Endothelial cell of umbilical vein (primary cell): ENCODE measurements around the gene RGS7. TPM values are rescaled to one million over a fixed set of nuclear protein-coding genes. Genes with fewer than 3 reads are reported as not detected.
A peak's percentile ranks its signal among the peaks of the same experiment; 100 is the strongest.

ENCODE experiments used
- BruUV-seq: library from RNA; stranded (reverse); fragments of 400-500 nt; replicated peaks from 2 replicates; lab custom pipeline; 2021; lab: Mats Ljungman, UMichigan
- CTCF ChIA-PET: fragments of 300-600, 350-600 bp; sonication (Branson Sonifier 250); formaldehyde crosslinking; loops from one replicate; lab custom pipeline; 2021; ENCODE audit warnings: antibody characterized with exemption, inconsistent platforms; lab: Charles Lee
- POLR2A ChIA-PET: fragments of 300-600, 350-600 bp; sonication (Branson Sonifier 250); formaldehyde crosslinking; loops from one replicate; lab custom pipeline; 2021; ENCODE audit warnings: antibody characterized with exemption, inconsistent platforms; lab: Charles Lee
- DNase-seq: peaks from one replicate; pipeline ENCODE4 v3.0.0-alpha.2; 2011; ENCODE audit warnings: low read depth, low spot score
- FAIRE-seq: peaks from 2 replicates; lab custom pipeline; 2011; peaks lifted over from hg19 to GRCh38; lab: Jason Lieb, UNC
- H2AFZ ChIP-seq: 2 replicates; pipeline ENCODE4 v1.6.0; 2012; ENCODE audit warnings: low read depth, low read length, control low read depth, inconsistent platforms
- H3K27ac ChIP-seq: 2 replicates; pipeline ENCODE4 v1.5.1; 2011; ENCODE audit warnings: low read depth, mild to moderate bottlenecking, control low read depth, low read length, moderate library complexity; ENCODE audit not compliant: insufficient read depth
- H3K27me3 ChIP-seq, 2 experiments: 2 replicates each; pipeline versions ENCODE4 v1.6.0 to v1.6.1; 2011; ENCODE audit warnings: low read length in 2 of 2, mixed read lengths in 1 of 2; ENCODE audit not compliant: control insufficient read depth in 2 of 2, insufficient read depth in 2 of 2
- H3K36me3 ChIP-seq, 2 experiments: 2 replicates in 1 of 2; 3 replicates in 1 of 2; pipeline ENCODE4 v1.5.1; 2011; ENCODE audit warnings: low read length in 2 of 2, mild to moderate bottlenecking in 1 of 2, moderate library complexity in 1 of 2; ENCODE audit not compliant: control insufficient read depth in 2 of 2, insufficient read depth in 2 of 2; ENCODE audit errors: extremely low read depth in 1 of 2
- H3K4me1 ChIP-seq: 3 replicates; pipeline ENCODE4 v1.5.1; 2011; ENCODE audit warnings: mild to moderate bottlenecking, low read length; ENCODE audit not compliant: control insufficient read depth, insufficient read depth; ENCODE audit errors: extremely low read depth
- H3K4me2 ChIP-seq: 2 replicates; pipeline ENCODE4 v1.6.1; 2011; ENCODE audit warnings: low read length, control low read depth, mixed read lengths; ENCODE audit not compliant: insufficient read depth
- H3K4me3 ChIP-seq, 3 experiments: fragments of 200-600 bp in 1 of 3; sonication (generic), shearing (Covaris generic) in 1 of 3; replicated peaks in 1 of 3; 2 replicates each; pipeline ENCODE4 v1.5.1; 2011 to 2016; ENCODE audit warnings: control low read depth in 3 of 3, low read length in 3 of 3, mild to moderate bottlenecking in 2 of 3, inconsistent platforms in 1 of 3, low read depth in 1 of 3, moderate library complexity in 1 of 3; ENCODE audit not compliant: insufficient read depth in 1 of 3
- H3K79me2 ChIP-seq: 2 replicates; pipeline ENCODE4 v1.6.0; 2012; ENCODE audit warnings: low read length, inconsistent platforms; ENCODE audit not compliant: control insufficient read depth, insufficient read depth
- H3K9ac ChIP-seq: replicated peaks from 2 replicates; pipeline ENCODE3; 2011; ENCODE audit warnings: low read length, control low read depth; ENCODE audit not compliant: insufficient read depth; ENCODE audit errors: extremely low read depth
- H3K9me1 ChIP-seq: replicated peaks from 3 replicates; pipeline ENCODE4 v1.6.0; 2011; ENCODE audit warnings: mild to moderate bottlenecking, low read length; ENCODE audit not compliant: control insufficient read depth, insufficient read depth; ENCODE audit errors: extremely low read depth
- H3K9me3 ChIP-seq: replicated peaks from 2 replicates; pipeline ENCODE4 v1.5.1; 2012; ENCODE audit warnings: low read length, inconsistent platforms; ENCODE audit not compliant: control insufficient read depth, insufficient read depth
- H4K20me1 ChIP-seq: replicated peaks from 2 replicates; pipeline ENCODE3; 2011; ENCODE audit warnings: mild to moderate bottlenecking, low read length; ENCODE audit not compliant: control insufficient read depth, insufficient read depth; ENCODE audit errors: extremely low read depth
- CTCF ChIP-seq, 2 donors: IDR thresholded peaks; 1 replicate in 1 of 2; 2 replicates in 1 of 2; pipeline ENCODE4 v1.5.1; 2011; ENCODE audit warnings: low read length in 2 of 2, mild to moderate bottlenecking in 2 of 2, moderate library complexity in 2 of 2, control low read depth in 1 of 2, inconsistent platforms in 1 of 2, low read depth in 1 of 2; ENCODE audit not compliant: insufficient read depth in 1 of 2; ENCODE audit errors: extremely low read depth in 1 of 2
- EZH2 ChIP-seq: IDR thresholded peaks from 2 replicates; pipeline ENCODE4 v1.6.1; 2012; ENCODE audit warnings: borderline replicate concordance, low read depth, mild to moderate bottlenecking, moderate library complexity, low read length, inconsistent platforms; ENCODE audit not compliant: severe bottlenecking
- FOS ChIP-seq: IDR thresholded peaks from 2 replicates; pipeline ENCODE4 v1.6.1; 2011; ENCODE audit warnings: mild to moderate bottlenecking, low read length, moderate library complexity, borderline replicate concordance; ENCODE audit not compliant: insufficient read depth
- GATA2 ChIP-seq: IDR thresholded peaks from 2 replicates; pipeline ENCODE4 v1.7.0; 2011; ENCODE audit warnings: low read depth, mild to moderate bottlenecking, moderate library complexity, mixed read lengths, low read length; ENCODE audit not compliant: insufficient read length, insufficient read depth
- JUN ChIP-seq: IDR thresholded peaks from 2 replicates; pipeline ENCODE4 v1.6.1; 2011; ENCODE audit warnings: borderline replicate concordance, low read depth; ENCODE audit not compliant: insufficient read length, insufficient read depth
- MAX ChIP-seq: IDR thresholded peaks from 2 replicates; pipeline ENCODE4 v1.6.1; 2011; ENCODE audit not compliant: insufficient read depth, insufficient read length
- MYC ChIP-seq: IDR thresholded peaks from one replicate; pipeline ENCODE4 v1.6.1; 2011; ENCODE audit warnings: mild to moderate bottlenecking, low read depth, low read length
- POLR2A ChIP-seq: IDR thresholded peaks from 2 replicates; pipeline ENCODE4 v1.6.1; 2012; ENCODE audit warnings: low read depth, mild to moderate bottlenecking, control low read depth, low read length
- POLR2AphosphoS5 ChIP-seq: IDR thresholded peaks from 2 replicates; pipeline ENCODE4 v1.6.1; 2012; ENCODE audit warnings: low read depth, mild to moderate bottlenecking, control low read depth, low read length, moderate library complexity; ENCODE audit not compliant: insufficient read depth
- dilution Hi-C: fragments of 300-500 bp; cut with MboI; formaldehyde crosslinking; loops from one replicate; pipeline ENCODE4 v1.15.0; 2019; ENCODE audit warnings: low sequenced_read_pairs; ENCODE audit not compliant: extremely low pct_ligation_motif_present
- intact Hi-C: fragments of 100-400 bp; cut with micrococcal nuclease; formaldehyde crosslinking; loops from one replicate; pipeline ENCODE4 v1.10.0; 2022
- polyA plus RNA-seq, 4 experiments: library from polyadenylated mRNA; depleted of rRNA in 3 of 4; stranded (reverse) in 3 of 4; unstranded in 1 of 4; fragments of >200 nt; gene quantifications; 2 replicates each; pipeline versions ENCODE4 v1.2.1 to v1.2.3, GENCODE V29; 2011 to 2012; ENCODE audit warnings: missing spikeins in 1 of 4
- total RNA-seq: library from RNA; stranded (reverse); gene quantifications from 2 replicates; pipeline ENCODE4 v1.2.3, GENCODE V29; 2021

Gene RGS7
- total and polyA plus RNA-seq, 2 donors (not counting 3 experiments of a cell fraction or from before 2014, with no cell fraction given), result 0.43 to 0.44 TPM

DNA sequence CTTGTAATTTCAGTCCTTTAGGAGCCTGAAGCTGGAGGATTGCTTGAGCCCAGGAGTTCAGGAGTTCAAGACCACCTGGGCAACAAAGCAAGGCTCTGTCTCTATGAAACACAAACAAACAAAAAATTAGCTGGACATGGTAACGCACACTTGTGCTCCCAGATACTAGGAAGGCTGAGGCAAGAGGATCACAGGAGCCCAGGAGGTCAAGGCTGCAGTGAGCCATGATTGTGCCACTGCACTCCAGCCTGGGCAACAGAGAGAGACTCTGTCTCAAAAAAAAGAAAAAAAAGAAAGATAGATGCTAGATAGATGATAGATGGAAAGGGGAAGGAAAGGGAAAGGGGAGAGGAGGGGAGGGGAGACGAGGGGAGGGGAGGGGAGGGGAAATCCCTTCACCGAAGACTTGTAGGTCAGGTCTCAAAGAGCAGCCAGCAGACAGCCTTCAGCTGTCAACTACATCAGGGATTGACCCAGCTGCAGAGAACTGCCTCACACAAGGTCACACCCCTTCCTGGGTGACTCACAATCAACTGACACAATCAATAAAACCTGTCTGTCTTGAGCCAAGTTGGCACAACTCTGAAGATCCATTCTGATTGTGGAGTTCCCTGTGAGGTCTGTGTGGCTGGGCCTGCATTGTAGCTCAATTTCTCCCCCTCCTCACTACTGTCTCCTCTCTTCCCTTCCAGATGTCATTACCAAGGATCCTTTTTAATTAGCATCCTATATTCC, 200.6 kb downstream of the RGS7 start:
- Histone ChIP-seq H3K9me1 (no peaks in the 10 kb centered on the region), H3K4me3 (no peak overlapping the region), H3K9ac (no peak overlapping the region), H3K36me3 (no peaks in the 10 kb centered on the region), H3K79me2 (no peaks in the 10 kb centered on the region), H3K27me3 (no peaks in the 10 kb centered on the region), H2AFZ (no peak overlapping the region), H3K4me1 (no peaks in the 10 kb centered on the region), H3K9me3 (no peaks in the 10 kb centered on the region), H4K20me1 (no peaks in the 10 kb centered on the region), H3K27ac (no peak overlapping the region), H3K4me2 (no peak overlapping the region)
- dilution Hi-C loops, result no loop called here
- no TSS peak for BruUV-seq
- peak; percentile 76 for FAIRE-seq
- ChIA-PET CTCF (interaction anchor here (1.3 kb wide), 1 partner anchor 40 kb away, joined by 3 read pairs; no protein-coding TSS in a partner anchor), POLR2A (no interaction called here)
- peak; percentile 28 for DNase-seq
- intact Hi-C loops, result loop anchor here (10.0 kb wide), 1 partner anchor 158 kb away; no protein-coding TSS in a partner anchor
- TF ChIP-seq POLR2AphosphoS5 (no peak), EZH2 (no peak), MYC (no peak), JUN (peak; percentile 43), CTCF (IDR thresholded peaks at IDR 0.05; ENCODE audit: extremely low read depth in 1 of 2, insufficient read depth in 1 of 2, low read depth in 1 of 2, low read length in 2 of 2) (no peak), MAX (no peak), POLR2A (no peak), FOS (peak; percentile 53), GATA2 (peak; percentile 64)
